ENCODE data around the gene RTN4RL2.

RTN4RL2 gene

DNA sequence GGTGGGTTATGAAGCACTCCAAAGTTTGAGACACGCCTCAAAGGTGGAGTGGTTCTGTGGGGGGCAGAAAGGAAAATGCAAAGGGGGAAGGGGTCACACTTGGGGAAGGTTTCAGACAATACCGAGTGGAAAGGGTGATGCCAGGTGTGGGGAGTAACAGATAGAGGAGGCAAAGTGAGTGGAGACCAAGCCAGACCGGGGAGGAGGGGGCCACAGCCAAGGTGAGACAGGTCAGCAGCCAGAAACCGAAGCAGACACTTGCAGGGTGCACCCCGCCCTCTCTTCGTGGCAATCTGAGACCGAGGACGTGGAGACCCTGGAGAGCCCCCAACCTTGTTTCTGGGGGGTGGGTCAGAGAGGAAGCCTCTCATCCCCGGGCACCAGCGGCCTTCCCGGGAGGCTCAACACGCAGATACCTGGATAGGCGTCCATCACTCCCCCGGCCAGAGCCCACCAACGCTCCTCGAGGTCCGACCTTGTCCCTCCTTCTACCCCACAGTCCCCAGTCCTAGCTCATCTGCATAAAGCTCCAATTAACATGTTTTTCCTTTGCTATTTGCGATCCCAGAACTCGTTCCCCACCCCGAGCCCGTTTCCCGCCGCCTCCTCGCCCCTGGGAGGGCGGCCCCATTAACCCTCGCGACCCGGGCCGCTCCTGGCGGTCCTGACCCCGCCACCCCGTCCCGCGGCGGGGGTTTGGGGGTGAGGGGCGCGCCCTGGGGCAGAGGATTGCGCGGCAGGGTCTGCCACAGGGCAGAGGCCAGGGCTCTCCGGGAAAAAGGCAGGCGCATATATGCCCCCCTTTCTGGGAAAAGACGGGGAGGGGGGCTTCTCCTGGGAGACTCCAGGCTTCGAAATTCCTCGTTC lies 21.8 kb downstream of the RTN4RL2 start:
- DNase-seq: no peak

DNA sequence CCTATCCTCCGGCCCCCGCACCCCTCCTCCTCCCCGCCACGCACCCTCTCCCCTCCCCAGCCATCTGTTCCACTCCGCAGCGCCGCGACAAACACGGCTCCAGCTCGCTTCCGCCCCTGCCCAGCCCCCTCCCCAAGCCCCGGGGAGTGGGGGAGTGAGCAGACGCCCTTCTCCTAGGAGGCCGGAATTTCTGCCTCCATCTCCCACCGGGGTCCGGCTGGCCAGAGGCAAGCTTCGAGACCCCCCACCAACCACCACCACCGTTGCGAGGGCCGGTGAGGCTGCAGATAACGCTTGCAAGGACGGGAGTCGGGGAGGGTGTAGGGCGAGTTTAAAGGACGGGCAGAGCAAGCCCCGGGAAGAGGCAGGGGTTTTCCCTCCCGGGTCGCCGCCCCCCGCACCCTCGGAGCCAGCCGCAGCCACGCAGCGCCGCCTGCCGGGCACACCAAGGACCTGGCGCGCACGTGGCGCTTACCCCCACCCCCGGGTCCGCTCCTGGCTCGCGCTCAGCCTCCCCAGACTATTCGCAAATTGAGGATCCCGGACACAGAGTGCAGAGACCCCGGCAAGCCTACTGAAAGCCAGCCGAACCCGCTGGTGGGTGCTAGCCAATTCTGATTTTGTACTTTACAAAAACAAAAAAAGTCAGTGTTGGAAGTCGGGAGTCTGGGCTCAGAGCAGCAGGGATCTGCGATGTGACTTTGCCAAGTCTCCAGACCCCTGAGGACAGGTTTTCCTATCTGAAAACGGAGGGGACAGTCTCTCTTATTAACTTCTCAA lies 22.6 kb downstream of the RTN4RL2 start:
- DNase-seq: peak; percentile 38

- DNase-seq: no peak
Observed at GRCh38 chr11:57483562-57483918, 23.2 kb downstream of the RTN4RL2 start.

- no peak for DNase-seq
Observed at GRCh38 chr11:57484141-57484710, 23.9 kb downstream of the RTN4RL2 start.

GRCh38 chr11:57485217-57485990 lies 25.1 kb downstream of the RTN4RL2 start:
- DNase-seq: no peak

GRCh38 chr11:57487021-57487778 lies 26.9 kb downstream of the RTN4RL2 start:
- DNase-seq: no peak

DNA sequence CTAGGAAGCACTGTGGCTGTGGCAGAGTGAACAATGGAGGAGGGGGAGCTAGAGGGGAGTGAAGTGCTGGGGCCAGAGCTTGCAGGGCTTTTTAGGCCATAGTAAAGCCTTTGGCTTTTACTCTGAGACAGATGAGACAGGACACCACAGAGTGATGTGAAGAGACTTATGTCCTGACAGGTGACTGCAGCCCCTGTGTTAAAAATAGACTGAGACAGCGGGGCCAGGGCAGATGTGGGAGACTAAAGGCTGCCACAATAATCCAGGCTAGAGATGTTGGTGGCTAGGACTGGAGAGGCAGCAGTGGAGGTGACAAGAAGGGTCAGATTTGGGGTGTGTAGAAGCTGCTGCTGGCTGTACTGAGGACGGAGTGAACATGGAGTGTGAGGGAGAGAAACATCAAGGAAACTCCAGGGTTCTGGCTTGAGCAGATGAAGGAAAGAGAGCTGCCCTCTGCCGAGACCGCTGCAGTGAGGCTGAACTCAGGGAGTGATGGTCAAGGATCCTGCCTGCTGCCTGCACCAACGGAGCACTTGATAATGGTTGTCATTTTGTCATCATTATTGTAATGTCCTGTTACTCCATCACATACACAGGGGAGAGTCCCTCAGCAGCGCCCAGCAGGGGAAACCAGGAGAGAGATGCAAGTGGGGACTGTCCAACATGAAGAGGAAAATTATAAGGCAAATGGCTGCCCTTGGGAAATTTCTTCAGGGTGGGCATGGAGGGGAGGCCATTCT lies 27.8 kb downstream of the RTN4RL2 start:
- DNase-seq: no peak

DNA sequence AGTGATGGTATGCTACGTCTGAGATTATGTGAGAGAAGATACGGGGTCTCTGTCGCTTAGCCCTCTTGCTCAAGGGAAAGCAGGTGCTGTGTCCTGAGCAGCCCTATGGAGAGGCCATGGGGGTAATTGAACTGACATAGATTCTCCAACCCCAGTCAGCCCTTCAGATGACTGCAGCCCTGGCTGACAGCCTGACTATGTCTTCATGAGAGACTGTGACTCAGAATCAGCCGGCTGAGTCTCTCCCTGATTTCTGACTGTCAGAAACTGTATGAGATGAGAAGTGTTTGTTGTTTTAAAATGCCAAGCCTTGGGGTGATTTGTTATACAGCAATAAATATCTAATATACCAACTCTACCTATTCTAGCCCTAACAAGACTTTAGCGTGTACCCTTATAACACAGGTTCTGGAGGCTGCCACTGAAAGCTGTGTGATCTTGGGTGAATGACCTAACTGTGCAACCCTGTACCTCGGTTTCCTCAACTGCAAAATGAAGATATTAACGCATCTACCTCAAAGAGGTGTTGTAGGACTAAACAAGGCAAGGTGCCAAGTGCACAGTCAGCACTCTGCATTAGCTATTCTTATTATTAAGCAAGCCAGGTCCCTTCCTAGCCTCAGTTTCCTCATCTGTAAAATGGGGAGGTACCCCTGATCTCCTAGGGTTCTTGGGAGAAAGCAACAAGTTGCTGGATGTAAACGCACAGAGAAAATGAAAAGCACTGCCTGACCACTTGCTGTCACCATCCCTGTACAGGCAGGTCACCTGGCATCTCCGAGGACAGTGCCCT lies 30.3 kb downstream of the RTN4RL2 start:
- DNase-seq: no peak

DNA sequence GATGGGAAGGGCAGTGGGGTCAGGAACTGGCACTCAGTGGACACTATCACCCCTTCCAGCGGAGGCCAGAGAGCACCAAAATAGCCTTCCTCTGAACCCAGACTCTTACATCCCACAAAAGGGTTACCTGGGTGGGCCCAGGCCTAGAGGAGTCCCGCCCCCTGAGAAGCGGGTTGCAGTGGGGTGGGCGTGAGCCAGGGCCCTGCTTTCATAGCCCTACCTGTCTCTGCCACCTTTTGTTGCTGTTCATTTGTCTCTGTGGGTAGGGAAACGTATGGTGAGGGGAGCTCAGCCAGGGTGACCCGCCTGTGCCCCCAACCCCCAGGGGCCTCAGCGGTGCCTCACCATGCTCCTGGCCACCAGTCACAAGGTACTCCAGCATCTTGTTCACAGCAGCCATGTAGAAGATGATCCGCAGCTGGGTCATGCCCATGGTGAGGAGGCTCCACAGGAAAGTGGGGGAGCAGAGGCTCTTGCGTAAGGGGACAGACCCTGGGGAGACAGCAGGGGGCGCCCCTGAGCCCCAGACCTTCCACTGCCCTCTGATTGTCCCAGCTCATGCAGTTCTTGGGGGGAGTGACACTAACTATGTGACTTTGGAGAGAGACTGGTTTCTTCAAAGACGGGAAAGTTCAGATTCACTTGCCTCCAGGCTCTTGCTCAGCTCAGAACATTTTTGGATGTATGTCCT lies 31.2 kb downstream of the RTN4RL2 start:
- no peak for DNase-seq

- no peak for DNase-seq
Observed at GRCh38 chr11:57493507-57494503, 33.5 kb downstream of the RTN4RL2 start.

- no peak for DNase-seq
Observed at GRCh38 chr11:57496109-57496820, 35.9 kb downstream of the RTN4RL2 start.

DNA sequence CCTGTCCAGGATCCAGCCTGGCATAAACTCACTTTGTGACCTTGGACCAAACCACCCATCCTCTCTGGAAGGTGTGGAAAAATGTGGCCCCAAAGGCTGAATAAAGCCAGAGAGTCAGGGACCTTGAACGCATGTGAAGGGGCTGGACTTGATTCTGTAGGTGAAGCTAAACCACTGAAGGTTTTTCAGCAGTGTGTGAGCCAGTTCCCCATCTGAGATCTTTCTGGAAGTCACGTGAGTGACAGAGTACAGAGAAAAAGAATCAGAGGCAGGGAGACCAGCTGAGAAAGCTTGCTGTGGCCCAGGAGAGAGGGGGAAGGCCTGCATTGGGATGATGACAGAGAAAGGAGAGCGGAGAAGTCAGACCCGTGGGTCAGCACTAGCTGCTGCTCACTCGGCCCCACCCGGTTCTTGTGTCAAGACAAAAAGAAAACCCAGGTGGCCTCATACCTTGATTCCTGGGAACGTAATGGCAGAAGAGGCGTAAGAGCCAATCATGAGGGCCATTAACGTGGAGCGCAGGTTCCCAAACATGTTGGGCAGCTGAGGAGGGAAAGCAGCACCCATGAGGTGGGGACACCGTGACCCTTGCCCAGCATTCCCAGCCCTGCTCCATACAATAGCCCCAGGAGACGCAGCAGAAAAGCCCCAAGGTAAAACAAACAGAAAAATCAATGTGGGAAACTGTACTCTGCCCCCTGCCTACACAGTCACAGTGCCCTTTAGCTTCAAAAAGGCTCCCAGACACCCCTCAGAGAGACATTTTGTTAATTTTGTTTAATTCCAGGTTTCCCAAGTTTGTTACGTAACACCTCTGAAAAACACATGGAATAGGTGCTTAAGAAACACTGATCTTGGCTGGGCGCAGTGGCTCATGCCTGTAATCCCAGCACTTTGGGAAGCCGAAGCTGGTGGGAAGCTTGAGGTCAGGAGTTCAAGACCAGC lies 37.2 kb downstream of the RTN4RL2 start:
- DNase-seq: no peak

DNA sequence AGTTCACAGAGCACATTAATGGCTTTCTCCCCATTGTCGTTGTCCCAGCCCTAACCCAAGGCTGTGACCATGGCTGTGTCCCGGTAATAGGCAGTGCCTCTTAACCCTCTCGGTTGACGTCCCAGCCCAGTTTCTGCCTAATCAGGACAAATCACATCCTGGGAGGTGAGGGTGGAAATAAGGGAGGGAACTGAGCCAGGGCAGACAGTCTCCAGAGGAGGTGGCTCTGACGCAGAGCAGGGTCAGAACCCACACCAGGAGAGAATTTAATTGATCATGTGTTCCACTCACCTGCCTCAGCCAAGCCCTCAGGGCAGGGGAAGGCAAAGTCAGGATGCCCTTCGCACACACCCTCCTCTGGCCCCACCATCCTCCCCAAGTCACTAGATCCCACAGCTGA lies 38.2 kb downstream of the RTN4RL2 start:
- no peak for DNase-seq

- DNase-seq: no peak
Observed at GRCh38 chr11:57499413-57499982, 39.2 kb downstream of the RTN4RL2 start.

- no peak for DNase-seq
Observed at GRCh38 chr11:57499983-57500461, 39.7 kb downstream of the RTN4RL2 start.

GRCh38 chr11:57500515-57500914 lies 40.2 kb downstream of the RTN4RL2 start:
- DNase-seq: no peak
